Upper lobe of left lung (tissue), 6 donors: Measurements from ENCODE around the gene KIF6. TPM values are rescaled to one million over a fixed set of nuclear protein-coding genes. Genes with fewer than 3 reads are reported as not detected.
"Not testable (repeated sequence)": the region's sequence is repeated elsewhere in the genome, so short reads cannot be mapped to it uniquely, and the experiment has no call there.

Experiments
- ATAC-seq, 2 donors: fragments of 200-7000 bp; cut with Tn5 transposase; one replicate each; pipeline ENCODE4 v1.9.1; 2022; ENCODE audit warnings: mild to moderate bottlenecking in 2 of 2, moderate library complexity in 2 of 2; ENCODE audit not compliant: low FRiP score in 2 of 2
- DNase-seq, 2 donors: peaks; one replicate each; pipeline ENCODE4 v3.0.0-alpha.2; 2019 to 2020
- H3K27ac ChIP-seq, 4 donors: fragments of 200-600 bp; sonication (generic); one replicate each; pipeline ENCODE4 v1.5.1; 2016 to 2019
- H3K27me3 ChIP-seq, 4 donors: fragments of 200-600 bp; sonication (generic); one replicate each; pipeline ENCODE4 v1.5.1; 2017 to 2019
- H3K36me3 ChIP-seq, 4 donors: fragments of 200-600 bp; sonication (generic); one replicate each; pipeline ENCODE4 v1.5.1; 2016 to 2019
- H3K4me1 ChIP-seq, 4 donors: fragments of 200-600 bp; sonication (generic); one replicate each; pipeline ENCODE4 v1.5.1; 2018 to 2019
- H3K4me3 ChIP-seq, 4 donors: fragments of 200-600 bp; sonication (generic); one replicate each; pipeline ENCODE4 v1.5.1; 2017 to 2019; ENCODE audit warnings: mild to moderate bottlenecking in 2 of 4, moderate library complexity in 1 of 4
- H3K9me3 ChIP-seq, 4 donors: fragments of 200-600 bp; sonication (generic); one replicate each; pipeline ENCODE4 v1.5.1; 2018 to 2019
- EP300 ChIP-seq, 4 donors: sonication (generic); formaldehyde crosslinking; IDR thresholded peaks; one replicate each; pipeline ENCODE4 v1.5.1; 2017; ENCODE audit warnings: antibody characterized with exemption in 4 of 4, control low read depth in 2 of 4
- POLR2A ChIP-seq, 4 donors: fragments of 450-650 bp; IDR thresholded peaks; one replicate each; pipeline ENCODE4 v1.5.1; 2016 to 2017; ENCODE audit warnings: antibody characterized with exemption in 4 of 4, mild to moderate bottlenecking in 2 of 4
- POLR2AphosphoS5 ChIP-seq, 2 donors: sonication (generic); formaldehyde crosslinking; IDR thresholded peaks; one replicate each; pipeline ENCODE4 v1.5.1; 2017; ENCODE audit warnings: antibody characterized with exemption in 2 of 2
- WGBS, 2 donors: methylation state at CpG; one replicate each; pipeline ENCODE4 v1.1.5; 2017 to 2018; 5-methylcytosine and 5-hydroxymethylcytosine counted together
- total RNA-seq, 6 donors: library from RNA; depleted of rRNA in 4 of 6; stranded (reverse); fragments of >200 nt in 4 of 6; gene quantifications; one replicate each; pipeline versions ENCODE4 v1.1.0 to v1.2.1, GENCODE V29; 2016 to 2021
- TF ChIP-seq, protein P1 (sequence below), 6 experiments: fragments of 450-650 bp in 4 of 6; fragments of 200-600 bp in 2 of 6; sonication (generic) in 2 of 6; IDR thresholded peaks; one replicate each; pipeline ENCODE4 v1.5.1; 2016 to 2019; ENCODE audit warnings: antibody characterized with exemption in 6 of 6
- donor health status: DM: no; HTN: no; CAD: no; lungs with moderate emphysema.
- donor health status: DM: no; HTN: yes; CAD: no; lungs with severe emphysema.

KIF6 gene
- total RNA-seq, 6 donors from 2014 or later: 0.55 to 7.9 (median 1.5) TPM

DNA sequence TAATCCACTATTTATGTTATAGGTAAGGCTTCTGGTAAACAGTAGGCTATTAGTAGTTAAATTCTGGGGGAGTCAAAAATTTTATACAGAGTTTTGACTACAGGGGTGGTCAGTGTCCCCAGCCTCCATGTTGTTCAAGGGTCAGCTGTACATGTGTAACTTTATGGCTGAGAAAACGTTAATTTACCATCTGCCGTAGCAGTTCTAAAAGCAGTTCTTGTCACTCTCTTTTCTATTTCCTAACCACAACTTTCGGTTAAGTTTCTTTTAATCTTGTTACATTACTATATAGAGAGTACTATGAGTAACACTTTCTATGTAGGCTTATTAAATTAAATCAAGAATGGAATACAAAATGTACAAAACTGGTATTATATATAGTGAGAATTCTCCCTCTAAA lies 21.6 kb upstream of the KIF6 start:
- no peaks in the 10 kb centered on the region for H3K4me1 ChIP-seq
- no peak for ATAC-seq
- 85% methylated on average over 3 of the region's 3 CpGs for WGBS, 2 donors
- no peak overlapping the region for H3K27ac ChIP-seq
- DNase-seq: no peak
- no peaks in the 10 kb centered on the region for H3K27me3 ChIP-seq
- H3K4me3 ChIP-seq: no peak overlapping the region
- no peaks in the 10 kb centered on the region for H3K36me3 ChIP-seq
- TF ChIP-seq EP300 (IDR thresholded peaks at IDR 0.05): no peak
- TF ChIP-seq, protein P1, sequence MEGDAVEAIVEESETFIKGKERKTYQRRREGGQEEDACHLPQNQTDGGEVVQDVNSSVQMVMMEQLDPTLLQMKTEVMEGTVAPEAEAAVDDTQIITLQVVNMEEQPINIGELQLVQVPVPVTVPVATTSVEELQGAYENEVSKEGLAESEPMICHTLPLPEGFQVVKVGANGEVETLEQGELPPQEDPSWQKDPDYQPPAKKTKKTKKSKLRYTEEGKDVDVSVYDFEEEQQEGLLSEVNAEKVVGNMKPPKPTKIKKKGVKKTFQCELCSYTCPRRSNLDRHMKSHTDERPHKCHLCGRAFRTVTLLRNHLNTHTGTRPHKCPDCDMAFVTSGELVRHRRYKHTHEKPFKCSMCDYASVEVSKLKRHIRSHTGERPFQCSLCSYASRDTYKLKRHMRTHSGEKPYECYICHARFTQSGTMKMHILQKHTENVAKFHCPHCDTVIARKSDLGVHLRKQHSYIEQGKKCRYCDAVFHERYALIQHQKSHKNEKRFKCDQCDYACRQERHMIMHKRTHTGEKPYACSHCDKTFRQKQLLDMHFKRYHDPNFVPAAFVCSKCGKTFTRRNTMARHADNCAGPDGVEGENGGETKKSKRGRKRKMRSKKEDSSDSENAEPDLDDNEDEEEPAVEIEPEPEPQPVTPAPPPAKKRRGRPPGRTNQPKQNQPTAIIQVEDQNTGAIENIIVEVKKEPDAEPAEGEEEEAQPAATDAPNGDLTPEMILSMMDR (IDR thresholded peaks at IDR 0.05): no peak
- no peak for TF ChIP-seq POLR2AphosphoS5 (IDR thresholded peaks at IDR 0.05)
- TF ChIP-seq POLR2A (IDR thresholded peaks at IDR 0.05): no peak
- H3K9me3 ChIP-seq: no peaks in the 10 kb centered on the region

DNA sequence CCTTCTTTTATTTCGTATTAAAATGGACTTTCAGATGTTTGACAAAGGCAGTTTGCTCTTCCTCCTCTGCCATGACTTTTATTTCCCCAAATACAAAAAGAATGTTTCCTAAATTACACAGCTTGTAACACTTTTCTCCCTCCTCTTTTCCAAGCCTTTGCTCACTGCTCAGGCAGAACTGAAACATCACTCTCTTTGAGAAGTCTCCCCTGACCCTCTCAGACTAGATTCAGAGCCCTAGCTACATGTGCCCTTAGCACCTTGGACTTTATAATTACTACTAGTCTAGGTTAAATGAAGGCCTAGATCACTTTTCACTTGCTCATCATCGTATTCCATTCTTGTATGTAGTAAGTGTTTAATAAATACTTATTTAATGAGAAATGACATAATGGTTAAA lies 8.5 kb upstream of the KIF6 start:
- no peak overlapping the region for H3K27ac ChIP-seq
- ATAC-seq (no peak), DNase-seq (no peak)
- WGBS, 2 donors: 75 to 77% methylated on average over 2 of the region's 2 CpGs
- H3K4me3 ChIP-seq: no peak overlapping the region
- no peaks in the 10 kb centered on the region for H3K27me3 ChIP-seq
- no peaks in the 10 kb centered on the region for H3K36me3 ChIP-seq
- H3K9me3 ChIP-seq: no peaks in the 10 kb centered on the region
- no peaks in the 10 kb centered on the region for H3K4me1 ChIP-seq
- TF ChIP-seq EP300 (IDR thresholded peaks at IDR 0.05) (no peak), POLR2AphosphoS5 (IDR thresholded peaks at IDR 0.05) (no peak), POLR2A (IDR thresholded peaks at IDR 0.05) (no peak)
- TF ChIP-seq, protein P1 (IDR thresholded peaks at IDR 0.05): no peak

DNA sequence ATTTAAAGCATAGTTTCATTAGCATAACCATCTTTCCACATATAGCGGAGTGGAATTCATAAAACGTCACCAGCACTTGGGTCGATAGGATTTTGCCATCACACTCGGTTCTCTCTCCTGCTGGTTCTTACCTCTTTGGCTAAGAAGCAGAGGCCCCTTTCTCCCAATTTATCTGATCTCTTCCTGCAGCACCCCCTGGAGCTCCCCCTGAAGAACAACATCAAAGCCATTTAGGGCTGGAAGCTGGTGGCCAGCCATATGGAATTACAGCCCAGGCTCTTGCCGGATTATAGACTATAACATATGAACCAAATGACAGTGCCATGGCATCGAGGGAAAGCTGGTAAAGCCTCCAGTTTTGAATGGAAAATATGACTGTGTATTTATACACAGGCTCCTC lies 6.4 kb upstream of the KIF6 start:
- TF ChIP-seq, protein P1 (IDR thresholded peaks at IDR 0.05): no peak
- TF ChIP-seq POLR2A (IDR thresholded peaks at IDR 0.05): no peak
- no peak for TF ChIP-seq EP300 (IDR thresholded peaks at IDR 0.05)
- TF ChIP-seq POLR2AphosphoS5 (IDR thresholded peaks at IDR 0.05): no peak
- no peak for DNase-seq
- WGBS, 2 donors: 81% methylated on average over 6 of the region's 6 CpGs
- no peak for ATAC-seq
- Histone ChIP-seq H3K27ac (no peak overlapping the region), H3K4me1 (no peaks in the 10 kb centered on the region), H3K27me3 (no peaks in the 10 kb centered on the region), H3K9me3 (no peaks in the 10 kb centered on the region), H3K36me3 (no peaks in the 10 kb centered on the region), H3K4me3 (no peak overlapping the region)

DNA sequence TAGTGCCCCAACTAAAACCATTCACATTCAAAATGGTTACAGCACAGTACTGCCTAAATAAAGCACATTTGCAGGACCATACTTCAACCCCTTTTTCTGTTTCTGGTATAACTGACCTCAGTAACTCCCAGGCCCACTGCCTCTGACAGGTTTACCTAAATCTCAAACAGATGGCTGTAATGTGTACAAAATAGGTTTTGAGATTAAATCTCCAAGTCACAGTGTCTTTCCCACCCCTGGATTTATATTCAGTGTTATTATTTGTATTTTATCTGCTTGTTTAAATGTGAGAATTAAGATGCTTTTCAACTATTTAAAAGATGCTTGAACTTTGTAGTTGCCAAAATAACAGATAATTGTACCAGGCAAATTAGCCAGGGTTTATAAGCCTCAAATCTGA lies 4.7 kb upstream of the KIF6 start:
- Histone ChIP-seq H3K36me3 (no peaks in the 10 kb centered on the region), H3K4me1 (peaks cover 4 to 8% (median 7%) of the 10 kb centered on the region in 4 donors), H3K27me3 (no peaks in the 10 kb centered on the region), H3K27ac (no peak overlapping the region), H3K9me3 (no peaks in the 10 kb centered on the region), H3K4me3 (no peak overlapping the region)
- DNase-seq (no peak), ATAC-seq (no peak)
- TF ChIP-seq, protein P1 (IDR thresholded peaks at IDR 0.05): no peak
- TF ChIP-seq POLR2A (IDR thresholded peaks at IDR 0.05) (no peak), POLR2AphosphoS5 (IDR thresholded peaks at IDR 0.05) (no peak), EP300 (IDR thresholded peaks at IDR 0.05) (no peak)

DNA sequence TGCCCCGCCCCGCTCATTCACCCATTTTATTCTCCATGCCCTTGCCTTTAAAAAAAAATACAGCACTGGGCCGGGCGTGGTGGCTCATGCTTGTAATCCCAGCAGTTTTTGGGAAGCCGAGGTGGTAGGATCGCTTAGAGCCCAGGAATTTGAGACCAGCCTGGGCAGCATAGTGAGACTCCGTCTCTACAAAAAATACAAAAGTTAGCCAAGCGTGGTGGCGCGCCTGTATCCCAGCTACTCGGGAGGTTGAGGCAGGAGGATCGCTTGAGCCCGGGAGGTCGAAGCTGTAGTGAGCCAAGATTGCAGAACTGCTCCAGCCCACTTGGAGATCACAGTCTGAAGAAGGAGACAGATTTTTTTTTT lies 407 bp upstream of the KIF6 start:
- TF ChIP-seq POLR2AphosphoS5 (IDR thresholded peaks at IDR 0.05) (no peak), POLR2A (IDR thresholded peaks at IDR 0.05) (no peak), EP300 (IDR thresholded peaks at IDR 0.05) (no peak)
- TF ChIP-seq, protein P1 (IDR thresholded peaks at IDR 0.05): no peak
- H3K36me3 ChIP-seq: no peaks in the 10 kb centered on the region
- 67 to 70% methylated on average over 14 of the region's 14 CpGs for WGBS, 2 donors
- no peaks in the 10 kb centered on the region for H3K9me3 ChIP-seq
- H3K4me3 ChIP-seq: peak overlapping the region in 3 of 4 donors; percentile 63 to 84 (median 80)
- DNase-seq (no peak), ATAC-seq (no peak)
- no peak overlapping the region for H3K27ac ChIP-seq
- peaks cover 8 to 12% (median 10%) of the 10 kb centered on the region in 4 donors for H3K4me1 ChIP-seq
- no peaks in the 10 kb centered on the region for H3K27me3 ChIP-seq

DNA sequence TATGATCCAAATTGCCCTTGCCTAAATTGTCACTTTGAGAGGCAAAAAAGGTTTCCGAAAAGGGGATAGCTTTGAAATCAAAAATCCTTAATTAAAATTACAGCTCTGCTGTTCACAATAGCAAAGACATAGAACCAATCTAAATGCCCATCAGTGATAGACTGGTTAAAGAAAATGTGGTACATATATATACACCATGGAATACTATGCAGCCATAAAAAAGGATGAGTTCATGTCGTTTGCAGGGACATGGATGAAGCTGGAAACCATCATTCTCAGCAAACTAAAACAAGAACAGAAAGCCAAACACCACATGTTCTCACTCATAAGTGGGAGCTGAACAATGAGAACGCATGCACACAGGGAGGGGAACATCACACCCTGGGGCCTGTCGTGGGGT lies 1.9 kb downstream of the KIF6 start:
- not testable (repeated sequence) for H3K27me3 ChIP-seq, DNase-seq, H3K36me3 ChIP-seq, ATAC-seq, H3K27ac ChIP-seq, H3K4me3 ChIP-seq, H3K9me3 ChIP-seq
- H3K4me1 ChIP-seq: peaks cover 8 to 12% (median 10%) of the 10 kb centered on the region in 4 donors
- 95% methylated on average over 4 of the region's 4 CpGs for WGBS, 2 donors
